ENCODE data around the gene DCXR. TPM values are rescaled to one million over a fixed set of nuclear protein-coding genes. Genes with fewer than 3 reads are reported as not detected.

DCXR gene
- total and polyA plus RNA-seq, 2 donors (not counting 3 experiments of a cell fraction or from before 2014, with no cell fraction given), result 93.0 to 178 TPM

DNA sequence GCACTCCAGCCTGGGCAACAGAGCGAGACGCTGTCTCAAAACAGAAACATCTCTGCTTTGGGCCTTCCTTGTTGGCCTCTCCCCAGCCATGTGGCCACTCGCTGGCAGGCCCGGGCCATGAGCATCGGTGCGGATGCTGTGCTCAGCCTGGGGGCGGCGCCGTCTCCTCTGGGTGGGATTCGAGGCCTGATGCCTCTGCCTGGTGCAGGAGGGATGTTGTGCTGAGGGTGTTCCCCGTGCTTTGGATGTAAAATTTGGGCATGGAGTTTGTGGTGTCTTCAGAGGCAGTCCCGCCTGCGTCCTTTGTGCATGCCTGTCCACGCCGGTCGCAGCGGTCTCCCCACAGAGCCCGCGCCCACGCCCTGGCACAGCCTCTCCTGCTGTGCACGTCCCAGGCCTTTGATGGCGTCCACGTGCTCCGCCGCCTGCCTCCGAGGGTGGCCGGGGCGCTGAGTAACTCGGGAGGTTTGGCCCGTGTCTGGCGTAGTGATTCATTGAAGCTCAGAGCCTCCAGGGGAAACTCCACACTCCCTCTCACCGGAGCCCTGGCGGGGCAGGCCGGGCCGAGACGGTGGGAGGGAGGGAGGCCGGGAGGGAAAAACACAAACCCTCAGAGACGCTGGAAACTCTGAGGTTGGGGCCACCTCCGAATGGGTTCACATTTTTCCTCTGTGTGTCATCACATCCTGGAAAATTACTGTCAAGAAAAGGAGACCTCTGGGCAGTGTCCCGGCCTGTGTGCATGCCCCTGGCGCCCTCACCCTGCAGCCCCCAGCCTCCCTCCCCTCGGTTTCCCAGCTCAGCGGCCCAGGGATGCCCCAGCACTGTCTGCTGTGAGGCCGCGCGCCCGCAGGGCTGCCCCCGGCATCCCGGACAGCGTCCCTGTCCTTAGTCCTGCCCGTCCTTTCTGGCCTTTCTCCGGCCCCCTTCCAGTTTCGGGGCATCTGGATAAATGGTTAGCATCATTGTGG, 33.8 kb downstream of the DCXR start:
- peaks cover 13% of the 10 kb centered on the region for H3K4me1 ChIP-seq (ENCODE audit: control insufficient read depth, extremely low read depth, insufficient read depth, low read length)

More for the DNA sequence above, 33.8 kb downstream of the DCXR start:
- dilution Hi-C loops (cut with MboI; ENCODE audit: extremely low pct_ligation_motif_present, low sequenced_read_pairs) (no loop called here), intact Hi-C loops (cut with micrococcal nuclease) (loop anchor here (1.0 to 5.0 kb wide), 2 partner anchors 25 to 76 kb away; partner anchors contain the start of gene MAFG)
- no TSS peak for BruUV-seq (replicated peaks)
- H3K4me3 ChIP-seq (replicated peaks in 1 of 3; ENCODE audit: insufficient read depth in 1 of 3, low read depth in 1 of 3, low read length in 3 of 3), result no peak overlapping the region
- H3K79me2 ChIP-seq (ENCODE audit: control insufficient read depth, insufficient read depth, low read length), result no peaks in the 10 kb centered on the region
- peak overlapping the region; percentile 54 for H3K27ac ChIP-seq (ENCODE audit: insufficient read depth, low read depth, low read length)
- no peak overlapping the region for H3K4me2 ChIP-seq (ENCODE audit: insufficient read depth, low read length)
- H3K36me3 ChIP-seq (ENCODE audit: control insufficient read depth in 2 of 2, extremely low read depth in 1 of 2, insufficient read depth in 2 of 2, low read length in 2 of 2), result no peaks in the 10 kb centered on the region
- peak; percentile 93 for DNase-seq (ENCODE audit: low read depth, low spot score)
- peak; percentile 98 for FAIRE-seq
- H2AFZ ChIP-seq (ENCODE audit: low read depth, low read length), result peak overlapping the region; percentile 63
- no peaks in the 10 kb centered on the region for H3K9me1 ChIP-seq (replicated peaks; ENCODE audit: control insufficient read depth, extremely low read depth, insufficient read depth, low read length)
- ChIA-PET POLR2A (interaction anchor here (0.7 to 1.0 kb wide), 2 partner anchors 16 to 25 kb away, joined by 3 read pairs; no protein-coding TSS in a partner anchor), CTCF (interaction anchor here (0.9 to 3.5 kb wide), 9 partner anchors 10 to 202 kb away, joined by 3 to 30 read pairs (median 6); partner anchors contain the start of genes CENPX, DCXR and LRRC45)
- H4K20me1 ChIP-seq (replicated peaks; ENCODE audit: control insufficient read depth, extremely low read depth, insufficient read depth, low read length), result no peaks in the 10 kb centered on the region
- H3K9me3 ChIP-seq (replicated peaks; ENCODE audit: control insufficient read depth, insufficient read depth, low read length), result no peaks in the 10 kb centered on the region
- TF ChIP-seq, protein P1, sequence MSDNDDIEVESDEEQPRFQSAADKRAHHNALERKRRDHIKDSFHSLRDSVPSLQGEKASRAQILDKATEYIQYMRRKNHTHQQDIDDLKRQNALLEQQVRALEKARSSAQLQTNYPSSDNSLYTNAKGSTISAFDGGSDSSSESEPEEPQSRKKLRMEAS (IDR thresholded peaks at IDR 0.05; ENCODE audit: insufficient read depth, insufficient read length), result peak; percentile 89
- TF ChIP-seq MYC (IDR thresholded peaks at IDR 0.05; ENCODE audit: low read depth, low read length), result peak; percentile 87
- TF ChIP-seq POLR2AphosphoS5 (IDR thresholded peaks at IDR 0.05; ENCODE audit: insufficient read depth, low read depth, low read length), result peak; percentile 46
- TF ChIP-seq POLR2A (IDR thresholded peaks at IDR 0.05; ENCODE audit: low read depth, low read length), result no peak
- TF ChIP-seq, protein P2, sequence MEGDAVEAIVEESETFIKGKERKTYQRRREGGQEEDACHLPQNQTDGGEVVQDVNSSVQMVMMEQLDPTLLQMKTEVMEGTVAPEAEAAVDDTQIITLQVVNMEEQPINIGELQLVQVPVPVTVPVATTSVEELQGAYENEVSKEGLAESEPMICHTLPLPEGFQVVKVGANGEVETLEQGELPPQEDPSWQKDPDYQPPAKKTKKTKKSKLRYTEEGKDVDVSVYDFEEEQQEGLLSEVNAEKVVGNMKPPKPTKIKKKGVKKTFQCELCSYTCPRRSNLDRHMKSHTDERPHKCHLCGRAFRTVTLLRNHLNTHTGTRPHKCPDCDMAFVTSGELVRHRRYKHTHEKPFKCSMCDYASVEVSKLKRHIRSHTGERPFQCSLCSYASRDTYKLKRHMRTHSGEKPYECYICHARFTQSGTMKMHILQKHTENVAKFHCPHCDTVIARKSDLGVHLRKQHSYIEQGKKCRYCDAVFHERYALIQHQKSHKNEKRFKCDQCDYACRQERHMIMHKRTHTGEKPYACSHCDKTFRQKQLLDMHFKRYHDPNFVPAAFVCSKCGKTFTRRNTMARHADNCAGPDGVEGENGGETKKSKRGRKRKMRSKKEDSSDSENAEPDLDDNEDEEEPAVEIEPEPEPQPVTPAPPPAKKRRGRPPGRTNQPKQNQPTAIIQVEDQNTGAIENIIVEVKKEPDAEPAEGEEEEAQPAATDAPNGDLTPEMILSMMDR (IDR thresholded peaks at IDR 0.05; ENCODE audit: extremely low read depth in 1 of 2, insufficient read depth in 1 of 2, low read depth in 1 of 2, low read length in 2 of 2), result no peak
- TF ChIP-seq EZH2 (IDR thresholded peaks at IDR 0.05; ENCODE audit: borderline replicate concordance, low read depth, low read length, severe bottlenecking), result no peak
- no peak for TF ChIP-seq GATA2 (IDR thresholded peaks at IDR 0.05; ENCODE audit: insufficient read depth, insufficient read length, low read depth, low read length)
- TF ChIP-seq FOS (IDR thresholded peaks at IDR 0.05; ENCODE audit: borderline replicate concordance, insufficient read depth, low read length), result peak; percentile 84
- peak; percentile 69 for TF ChIP-seq JUN (IDR thresholded peaks at IDR 0.05; ENCODE audit: borderline replicate concordance, insufficient read depth, insufficient read length, low read depth)
- no peaks in the 10 kb centered on the region for H3K27me3 ChIP-seq (ENCODE audit: control insufficient read depth in 2 of 2, insufficient read depth in 2 of 2, low read length in 2 of 2)
- no peak overlapping the region for H3K9ac ChIP-seq (replicated peaks; ENCODE audit: extremely low read depth, insufficient read depth, low read length)

Measured in endothelial cell of umbilical vein (primary cell).